SKM-1 (cell line): ENCODE results near the gene KRT6A.

Experiments
- DNase-seq: peaks from one replicate; lab custom pipeline; 2025; ENCODE audit not compliant: unreplicated experiment; lab: John Stamatoyannopoulos, UW

Gene KRT6A

GRCh38 chr12:52493172-52493571 lies at the start of gene KRT6A:
Gene KRT6A, minus strand, starts transcription at chr12:52493257. Its CDS starts 69 bp downstream, at chr12:52493188.
- no peak for DNase-seq

- no peak for DNase-seq
Observed at GRCh38 chr12:52542157-52542556, 49.1 kb upstream of the KRT6A start.

- no peak for DNase-seq
Observed at GRCh38 chr12:52541709-52542108, 48.7 kb upstream of the KRT6A start.

GRCh38 chr12:52540531-52540930 lies 47.5 kb upstream of the KRT6A start:
- DNase-seq, result no peak

- no peak for DNase-seq
Observed at GRCh38 chr12:52539821-52540173, 46.7 kb upstream of the KRT6A start.

- DNase-seq, result no peak
Observed at GRCh38 chr12:52539083-52539820, 46.2 kb upstream of the KRT6A start.

- DNase-seq, result no peak
Observed at GRCh38 chr12:52537101-52537500, 44.0 kb upstream of the KRT6A start.

GRCh38 chr12:52535574-52535973 lies 42.5 kb upstream of the KRT6A start:
- no peak for DNase-seq

- no peak for DNase-seq
Observed at GRCh38 chr12:52534482-52534881, 41.4 kb upstream of the KRT6A start.

GRCh38 chr12:52533686-52534470 lies 40.8 kb upstream of the KRT6A start:
- DNase-seq, result no peak

- DNase-seq, result no peak
Observed at GRCh38 chr12:52532636-52533035, 39.6 kb upstream of the KRT6A start.

GRCh38 chr12:52531566-52532300 lies 38.7 kb upstream of the KRT6A start:
- no peak for DNase-seq

- no peak for DNase-seq
Observed at GRCh38 chr12:52530905-52531304, 37.8 kb upstream of the KRT6A start.

GRCh38 chr12:52530366-52530765 lies 37.3 kb upstream of the KRT6A start:
- no peak for DNase-seq

GRCh38 chr12:52529846-52530245 lies 36.8 kb upstream of the KRT6A start:
- no peak for DNase-seq

GRCh38 chr12:52529417-52529816 lies 36.4 kb upstream of the KRT6A start:
- DNase-seq, result no peak

- DNase-seq, result no peak
Observed at GRCh38 chr12:52528641-52529143, 35.6 kb upstream of the KRT6A start.

- DNase-seq, result no peak
Observed at GRCh38 chr12:52527121-52527800, 34.2 kb upstream of the KRT6A start.

- no peak for DNase-seq
Observed at GRCh38 chr12:52526511-52526951, 33.5 kb upstream of the KRT6A start.

GRCh38 chr12:52525661-52526499 lies 32.8 kb upstream of the KRT6A start:
- DNase-seq, result no peak
